CD4-positive, alpha-beta T cell treated with Interleukin-4 for 4 hours (primary cell): ENCODE results near the gene COL2A1.
A peak's percentile ranks its signal among the peaks of the same experiment; 100 is the strongest.

Experiments
- DNase-seq: peaks from one replicate; pipeline ENCODE4 v3.0.0-alpha.2; 2020

Gene COL2A1

DNA sequence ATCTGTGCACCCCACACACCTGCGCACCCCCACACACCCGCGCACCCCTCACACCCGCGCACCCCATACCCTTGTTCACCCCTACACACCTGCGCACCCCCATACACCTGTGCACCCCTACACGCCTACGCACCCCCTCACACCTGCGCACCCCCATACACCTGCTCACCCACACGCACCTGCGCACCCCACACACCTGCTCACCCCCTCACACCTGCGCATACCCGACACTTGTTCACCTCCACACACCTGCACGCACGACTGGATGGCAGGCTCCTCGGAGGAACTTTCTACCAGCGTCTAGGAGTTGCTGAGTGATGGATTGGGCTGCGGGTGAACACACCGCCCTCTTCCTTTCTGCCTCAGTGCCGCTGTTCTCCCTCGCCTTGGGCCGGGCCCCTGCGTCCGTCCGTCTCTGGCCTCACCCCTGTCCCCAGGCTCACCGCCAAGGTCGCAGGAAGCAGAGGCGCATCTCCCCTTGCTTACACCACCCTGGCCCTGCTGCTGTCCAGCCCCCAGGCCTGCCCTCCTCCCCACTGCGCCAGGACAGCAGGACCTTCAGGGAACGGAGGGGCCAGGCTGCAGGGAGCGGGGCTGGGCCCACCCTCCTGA is 61.6 kb downstream of the COL2A1 start:
- no peak for DNase-seq

- peak; percentile 10 for DNase-seq
Measured at GRCh38 chr12:47941871-47942613, 62.2 kb downstream of the COL2A1 start.

DNA sequence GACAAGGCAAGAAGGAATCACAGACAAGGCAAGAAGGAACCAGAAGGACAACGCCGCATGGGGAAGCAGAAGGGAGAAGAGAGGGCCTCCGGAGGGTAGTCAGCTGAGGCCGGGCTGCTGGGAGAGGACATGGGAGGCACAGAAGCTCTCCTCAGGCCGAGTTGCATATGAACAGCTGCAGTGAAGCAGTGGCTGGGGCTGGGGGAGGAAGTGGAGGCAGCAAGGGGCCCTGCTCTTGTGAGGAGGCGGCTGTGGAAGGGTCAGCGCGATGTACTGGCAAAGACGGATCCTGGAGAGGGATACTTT is 62.8 kb downstream of the COL2A1 start:
- DNase-seq = no peak

DNA sequence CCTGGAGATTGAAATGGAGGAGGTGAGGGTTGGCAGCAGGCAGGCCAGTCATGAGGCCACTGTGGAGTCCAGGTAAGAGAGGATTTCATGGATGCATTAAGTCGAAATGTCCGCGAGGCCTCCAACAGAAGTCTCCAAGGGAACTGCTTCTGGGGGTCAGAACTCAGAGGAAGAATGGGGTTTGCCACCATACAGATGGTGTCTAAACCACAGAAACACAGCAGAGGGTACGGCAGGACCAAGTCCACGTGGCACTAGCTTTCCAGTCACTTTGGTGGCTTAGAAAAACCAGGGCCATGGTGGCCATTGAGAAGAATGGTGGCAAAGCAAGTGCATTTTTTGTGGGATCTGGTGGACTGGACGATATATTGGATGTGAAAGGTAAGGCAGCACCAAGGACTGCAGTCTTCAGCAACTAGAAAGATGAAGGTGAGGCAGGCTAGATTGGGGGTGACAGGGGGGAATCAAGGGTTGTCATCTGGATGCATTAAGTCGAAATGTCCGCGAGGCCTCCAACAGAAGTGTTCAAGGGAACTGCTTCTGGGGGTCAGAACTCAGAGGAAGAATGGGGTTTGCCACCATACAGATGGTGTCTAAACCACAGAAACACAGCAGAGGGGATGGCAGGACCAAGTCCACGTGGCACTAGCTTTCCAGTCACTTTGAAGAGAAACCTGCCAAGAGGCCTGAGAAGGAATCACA is 63.4 kb downstream of the COL2A1 start:
- no peak for DNase-seq

DNA sequence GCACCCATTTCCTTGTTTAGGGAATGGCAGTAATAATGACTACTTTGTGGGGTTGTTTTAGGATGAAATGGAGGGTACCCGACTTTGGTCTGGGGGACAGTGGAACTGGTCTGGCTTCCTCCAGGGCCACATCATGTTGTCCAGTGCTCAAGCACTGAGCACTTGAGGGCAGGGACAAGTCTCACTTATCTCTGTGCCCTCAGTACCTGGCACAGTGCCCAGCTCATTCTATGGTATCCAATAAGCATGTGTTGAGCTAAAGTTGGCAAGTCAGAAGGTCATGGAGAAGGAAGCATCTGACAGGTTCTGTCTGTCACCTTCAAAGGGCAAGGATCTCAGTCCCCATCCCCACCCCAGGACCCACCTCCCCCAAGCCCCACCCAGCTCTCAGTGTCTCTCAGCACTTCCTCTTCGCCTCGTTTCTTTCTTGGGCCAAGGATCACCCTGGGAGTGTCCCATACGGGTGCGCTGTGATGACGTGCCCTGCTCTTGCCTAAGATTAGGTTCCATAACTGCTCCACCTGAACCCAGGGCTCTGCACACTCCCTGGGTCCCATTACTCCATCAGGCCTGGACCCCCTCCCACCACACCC is 65.2 kb downstream of the COL2A1 start:
- DNase-seq = no peak

GRCh38 chr12:47938594-47938993 is 65.7 kb downstream of the COL2A1 start:
- no peak for DNase-seq

- no peak for DNase-seq
Measured at GRCh38 chr12:47938093-47938492, 66.2 kb downstream of the COL2A1 start.

DNA sequence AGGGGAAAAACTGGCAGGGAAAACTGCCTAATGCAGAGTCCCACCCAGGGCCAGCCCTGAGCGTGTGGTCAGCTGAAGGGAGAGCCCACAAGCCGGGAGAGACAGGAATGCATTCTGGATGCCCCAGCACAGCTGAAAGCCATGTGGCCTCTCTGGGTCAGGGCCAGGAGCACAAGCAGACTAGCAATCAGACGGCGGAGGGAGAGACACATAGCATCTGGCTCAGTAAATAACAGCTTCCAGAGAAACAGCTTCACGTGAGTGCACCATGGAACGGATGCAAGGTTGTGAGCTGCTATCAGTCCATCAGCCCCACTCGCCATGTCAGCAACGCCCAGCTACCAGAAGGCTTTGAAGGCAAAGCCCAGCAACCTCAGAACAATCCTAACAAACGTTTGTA is 69.1 kb downstream of the COL2A1 start:
- no peak for DNase-seq

- DNase-seq = no peak
Measured at GRCh38 chr12:47931187-47931586, 73.1 kb downstream of the COL2A1 start.

DNA sequence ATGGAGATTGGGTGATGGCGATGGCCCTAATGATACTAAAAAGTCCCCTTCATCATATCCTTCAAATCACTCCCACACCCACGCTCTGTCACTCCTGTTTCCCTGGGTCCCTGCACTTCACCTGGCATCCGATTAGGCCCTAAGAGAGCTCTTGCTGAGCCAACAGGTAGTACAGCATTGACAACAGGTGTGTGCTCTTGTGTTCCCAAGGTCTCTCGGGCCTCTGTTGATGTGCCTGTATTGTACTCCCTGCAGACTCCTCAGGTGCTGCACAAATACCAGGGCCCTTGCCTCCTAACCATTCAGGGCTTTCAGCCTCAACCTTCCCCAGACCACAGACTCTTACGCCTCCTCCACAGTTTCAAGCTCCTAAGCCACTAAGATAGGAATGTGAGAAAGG is 73.6 kb downstream of the COL2A1 start:
- no peak for DNase-seq

- no peak for DNase-seq
Measured at GRCh38 chr12:47927346-47927745, 76.9 kb downstream of the COL2A1 start.
